Measurements from ENCODE around the gene NFIX.

NFIX gene

GRCh38 chr19:13022111-13022858, 27.0 kb downstream of the NFIX start:
- no peak for DNase-seq (ENCODE audit: low spot score)

- peak; percentile 92 for DNase-seq (ENCODE audit: low spot score)
Measured at GRCh38 chr19:13022859-13023636, 27.8 kb downstream of the NFIX start.

GRCh38 chr19:13023656-13024055, 28.4 kb downstream of the NFIX start:
- peak; percentile 68 for DNase-seq (ENCODE audit: low spot score)

DNA sequence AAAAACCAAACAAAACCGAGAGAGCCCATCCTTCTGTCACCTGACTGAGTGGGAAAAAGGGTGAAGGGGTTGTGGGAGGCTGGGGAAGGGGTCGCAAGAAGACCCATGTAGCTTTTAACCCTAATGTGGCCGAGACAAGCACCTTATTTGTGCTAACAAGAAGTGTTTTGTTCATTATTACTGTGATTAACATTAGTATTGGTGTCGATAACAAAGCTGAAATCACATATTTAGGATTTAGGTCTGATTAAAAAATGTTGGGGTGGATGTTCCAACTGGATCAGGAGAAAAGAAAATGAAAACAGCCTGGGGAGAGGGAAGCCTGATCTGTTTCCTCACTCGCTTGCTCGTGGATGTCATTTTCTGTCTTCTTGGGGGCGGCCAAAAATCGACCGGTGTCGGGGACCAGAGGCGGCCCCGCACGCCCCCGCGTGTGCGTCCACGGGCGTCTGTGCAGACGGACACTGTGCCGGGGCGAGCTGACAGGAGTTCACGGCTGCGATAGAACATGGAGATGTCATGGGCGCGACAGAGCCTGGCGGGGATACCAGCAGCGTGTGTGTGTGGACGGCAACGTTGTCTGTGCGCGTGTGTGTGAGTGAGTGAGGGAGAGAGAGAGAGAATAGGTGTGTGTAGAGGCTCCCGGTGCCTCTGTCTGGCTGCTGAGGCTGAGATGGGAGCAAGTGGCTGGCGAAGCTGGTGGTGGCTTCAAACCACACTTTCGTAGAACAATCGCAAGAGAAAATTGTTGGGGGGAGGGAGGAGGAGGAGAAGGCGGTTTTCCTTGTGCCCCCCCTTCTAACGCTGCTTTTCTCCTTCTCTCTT, 29.1 kb downstream of the NFIX start:
- DNase-seq (ENCODE audit: low spot score), result no peak

DNA sequence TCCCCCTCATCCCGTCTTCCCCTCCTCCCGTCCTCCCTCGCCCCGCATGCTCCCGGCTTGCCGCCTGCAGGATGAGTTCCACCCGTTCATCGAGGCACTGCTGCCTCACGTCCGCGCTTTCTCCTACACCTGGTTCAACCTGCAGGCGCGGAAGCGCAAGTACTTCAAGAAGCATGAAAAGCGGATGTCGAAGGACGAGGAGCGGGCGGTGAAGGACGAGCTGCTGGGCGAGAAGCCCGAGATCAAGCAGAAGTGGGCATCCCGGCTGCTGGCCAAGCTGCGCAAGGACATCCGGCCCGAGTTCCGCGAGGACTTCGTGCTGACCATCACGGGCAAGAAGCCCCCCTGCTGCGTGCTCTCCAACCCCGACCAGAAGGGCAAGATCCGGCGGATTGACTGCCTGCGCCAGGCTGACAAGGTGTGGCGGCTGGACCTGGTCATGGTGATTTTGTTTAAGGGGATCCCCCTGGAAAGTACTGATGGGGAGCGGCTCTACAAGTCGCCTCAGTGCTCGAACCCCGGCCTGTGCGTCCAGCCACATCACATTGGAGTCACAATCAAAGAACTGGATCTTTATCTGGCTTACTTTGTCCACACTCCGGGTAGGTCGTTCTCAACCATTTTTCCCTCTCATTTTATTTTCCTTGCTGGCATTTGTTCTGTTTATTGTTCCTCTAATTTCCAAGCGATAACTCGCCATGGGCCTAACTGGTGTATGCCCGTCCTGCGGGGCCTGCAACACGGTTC, 29.8 kb downstream of the NFIX start:
- no peak for DNase-seq (ENCODE audit: low spot score)

DNA sequence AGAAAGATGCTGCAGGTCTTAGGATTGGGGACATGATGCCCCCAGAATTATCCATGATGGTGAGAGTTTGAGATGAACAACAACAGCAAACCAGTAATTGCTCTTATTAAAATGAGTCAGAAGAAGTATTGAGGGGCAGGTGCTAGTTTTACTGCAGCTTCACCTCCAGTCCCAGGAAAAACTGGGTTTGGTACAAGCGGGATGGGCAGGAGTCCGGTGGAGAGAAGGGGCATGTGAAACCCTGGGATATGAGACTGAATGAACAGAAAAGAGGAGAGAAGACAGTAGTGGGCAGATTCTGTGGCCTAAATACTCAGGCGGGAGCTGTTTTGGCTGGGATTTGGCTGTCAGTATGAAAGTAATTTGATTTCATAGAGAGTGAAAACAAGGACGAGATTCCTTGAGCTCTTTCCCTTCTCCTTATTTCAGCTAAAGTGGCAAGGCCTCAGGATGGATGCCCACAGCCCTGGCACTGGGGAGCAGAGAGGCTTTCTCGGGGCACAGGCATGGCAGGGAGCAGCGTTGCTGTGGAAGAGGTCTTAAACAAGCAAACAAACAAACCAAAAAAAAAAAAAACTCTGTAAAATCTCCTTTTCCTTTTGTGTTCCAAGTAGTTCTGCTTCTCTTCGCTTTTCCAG, 30.7 kb downstream of the NFIX start:
- DNase-seq (ENCODE audit: low spot score), result no peak

DNA sequence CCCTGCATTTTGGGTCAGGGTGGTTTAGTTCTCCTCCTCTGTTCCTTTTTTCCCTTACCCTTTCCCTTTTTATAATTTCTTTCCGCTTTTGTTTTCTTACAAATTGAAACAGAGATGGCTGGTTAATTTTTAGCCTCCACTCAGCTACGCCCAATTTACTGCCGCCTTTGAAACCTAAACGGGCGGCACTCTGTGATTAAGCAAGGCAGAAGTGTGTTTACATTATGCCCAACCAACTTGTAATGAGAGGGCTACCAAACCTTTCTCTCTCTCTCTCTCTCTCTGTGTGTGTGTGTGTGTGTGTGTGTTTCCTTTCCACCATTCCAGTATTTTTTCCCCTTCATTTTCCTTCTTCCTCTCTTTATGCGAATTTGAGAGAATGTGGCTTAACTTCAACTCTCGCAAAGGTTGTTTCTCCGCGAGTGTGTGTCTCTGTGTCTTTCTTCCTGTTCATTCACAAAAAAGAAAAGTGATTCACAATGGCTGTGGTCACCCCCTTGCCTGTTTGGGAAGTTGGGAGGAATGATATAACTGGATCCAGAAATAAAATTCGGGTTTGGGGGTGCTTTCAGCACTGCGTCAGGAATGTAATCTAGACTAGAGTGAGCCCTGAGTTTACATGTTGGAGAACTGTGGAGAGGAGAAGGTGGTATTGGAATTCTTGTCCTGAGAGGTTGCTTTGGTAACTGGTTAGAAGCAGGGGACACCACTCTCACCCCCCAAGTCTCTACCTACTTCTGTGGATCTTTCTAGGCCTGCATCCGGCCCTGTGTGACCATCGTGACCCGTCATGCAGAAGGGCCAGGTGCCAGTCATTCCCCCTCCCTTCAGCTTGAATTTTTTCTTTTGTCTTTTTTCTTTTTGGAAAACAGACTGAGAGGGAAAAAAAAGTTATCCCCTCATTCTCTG, 31.4 kb downstream of the NFIX start:
- no peak for DNase-seq (ENCODE audit: low spot score)

GRCh38 chr19:13027557-13027956, 32.3 kb downstream of the NFIX start:
- DNase-seq (ENCODE audit: low spot score), result no peak

- no peak for DNase-seq (ENCODE audit: low spot score)
Measured at GRCh38 chr19:13028027-13028426, 32.8 kb downstream of the NFIX start.

- no peak for DNase-seq (ENCODE audit: low spot score)
Measured at GRCh38 chr19:13029301-13029880, 34.1 kb downstream of the NFIX start.

GRCh38 chr19:13029893-13030292, 34.6 kb downstream of the NFIX start:
- no peak for DNase-seq (ENCODE audit: low spot score)

DNA sequence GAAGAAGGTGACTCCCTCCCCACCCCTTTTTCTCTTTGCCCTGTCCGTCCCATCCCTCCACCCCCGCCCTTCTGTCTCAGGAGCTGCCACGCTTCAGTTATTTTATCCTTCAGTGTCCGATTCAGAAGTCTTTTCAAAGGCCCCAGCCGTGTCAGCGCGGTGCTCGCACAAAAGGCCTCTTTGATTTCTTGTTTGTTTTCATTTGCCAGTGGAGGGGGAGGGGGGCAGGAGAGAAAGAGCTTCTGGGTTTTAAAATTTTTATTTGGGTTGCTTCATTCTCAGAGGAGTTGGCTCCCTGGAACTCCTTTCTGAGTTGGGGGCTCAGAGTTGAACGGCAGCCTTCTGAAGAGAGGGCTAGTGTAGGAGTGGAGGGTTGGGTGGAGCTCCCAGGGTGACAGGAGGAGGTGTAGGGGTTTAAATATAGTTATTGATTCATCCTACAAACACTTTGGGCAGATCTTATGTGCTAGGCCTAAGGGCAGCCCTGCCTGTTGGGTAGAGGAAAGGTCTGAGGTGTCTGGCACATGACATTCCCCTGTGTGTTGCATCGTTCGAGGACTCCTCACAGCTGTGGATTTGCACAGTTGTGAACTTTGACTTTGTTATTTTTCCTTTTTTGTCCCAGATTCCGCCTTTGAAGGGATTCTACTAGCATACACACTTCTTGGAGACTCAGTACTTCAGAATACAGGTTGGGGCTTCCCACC, 36.8 kb downstream of the NFIX start:
- DNase-seq (ENCODE audit: low spot score), result no peak

- DNase-seq (ENCODE audit: low spot score), result no peak
Measured at GRCh38 chr19:13032837-13033236, 37.6 kb downstream of the NFIX start.

DNA sequence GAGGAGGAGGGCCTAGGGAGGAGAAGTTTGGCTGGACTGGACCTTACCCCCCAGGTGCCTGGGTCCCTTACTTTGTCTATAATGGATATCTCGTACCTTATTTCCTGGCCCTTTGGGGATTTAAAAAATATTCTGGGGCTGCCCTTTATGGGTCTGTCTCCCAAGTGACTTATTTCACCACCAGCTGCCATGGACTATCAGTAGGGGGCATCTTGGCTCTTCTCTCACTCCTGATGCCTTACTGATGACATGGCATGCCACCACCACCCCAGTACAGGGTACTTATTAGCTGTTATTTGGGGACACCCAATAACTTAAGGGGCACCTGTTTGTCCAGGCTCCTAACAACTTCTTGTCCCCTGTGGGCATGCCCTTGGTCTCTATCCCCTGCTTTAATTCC, 38.0 kb downstream of the NFIX start:
- DNase-seq (ENCODE audit: low spot score), result no peak

DNA sequence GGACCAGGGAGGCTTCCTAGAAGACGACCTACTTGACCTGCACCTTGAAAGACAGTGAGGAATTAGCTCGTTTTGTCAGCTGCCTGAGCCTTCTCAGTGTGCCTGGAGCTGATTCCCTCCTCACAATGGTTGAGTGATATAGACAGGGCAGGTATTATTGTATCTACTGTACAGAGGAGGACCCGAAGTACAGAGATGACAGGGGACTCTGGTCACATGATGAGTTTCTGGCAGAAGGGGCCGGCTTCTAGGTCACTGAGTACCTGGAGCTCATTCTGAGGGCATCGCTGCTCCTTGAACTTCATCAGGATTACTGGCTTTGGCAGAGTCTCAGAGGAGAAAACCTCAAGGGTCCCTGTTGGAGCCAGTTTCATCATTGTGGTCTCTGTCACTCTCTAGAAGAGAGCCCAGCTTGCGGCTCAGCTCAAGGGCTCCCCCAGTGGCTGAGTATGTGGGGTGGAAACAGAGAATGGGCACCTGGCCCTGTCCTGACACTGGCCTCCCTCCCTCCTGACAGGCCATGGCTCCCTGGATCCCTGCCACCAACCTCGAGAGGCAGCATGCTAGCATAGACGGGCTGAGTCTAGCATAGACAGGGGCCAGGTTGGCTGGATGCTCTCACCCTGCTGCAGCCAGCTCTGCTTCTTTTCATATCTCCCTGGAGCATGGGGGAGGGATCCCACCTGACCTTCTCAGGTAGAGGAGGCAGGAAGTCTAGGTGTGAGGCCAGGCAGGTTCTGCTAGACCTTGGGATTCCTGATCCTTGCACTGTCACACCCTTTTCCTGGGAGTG, 38.7 kb downstream of the NFIX start:
- peak; percentile 80 for DNase-seq (ENCODE audit: low spot score)

- no peak for DNase-seq (ENCODE audit: low spot score)
Measured at GRCh38 chr19:13034636-13035035, 39.4 kb downstream of the NFIX start.

DNA sequence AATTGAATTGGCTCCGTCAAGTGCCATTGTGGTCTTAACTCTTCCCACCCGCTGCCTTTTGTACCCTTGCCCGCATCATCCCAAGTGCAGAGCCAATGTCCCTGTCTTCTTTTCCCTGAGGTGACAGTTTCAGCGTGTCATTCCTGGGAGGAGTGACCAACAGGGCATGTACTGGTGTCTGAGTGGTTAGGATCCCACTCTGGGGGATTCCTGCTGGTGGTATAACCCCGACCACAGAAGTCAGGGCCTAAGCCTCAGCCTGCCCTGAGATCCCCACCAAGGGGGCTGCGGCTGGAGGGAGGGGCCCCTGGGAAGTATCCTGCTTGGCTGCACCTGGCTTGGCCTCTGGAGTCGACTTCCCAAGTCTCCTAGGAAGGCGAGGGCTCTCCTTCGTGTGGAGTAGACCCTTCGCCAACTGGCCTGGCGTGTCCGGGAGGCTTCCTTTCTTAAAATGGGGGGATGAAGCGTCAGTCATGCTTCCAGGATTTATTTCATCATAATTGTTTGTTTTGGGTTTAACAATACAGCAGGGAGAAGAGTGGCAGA, 40.6 kb downstream of the NFIX start:
- DNase-seq (ENCODE audit: low spot score), result no peak

DNA sequence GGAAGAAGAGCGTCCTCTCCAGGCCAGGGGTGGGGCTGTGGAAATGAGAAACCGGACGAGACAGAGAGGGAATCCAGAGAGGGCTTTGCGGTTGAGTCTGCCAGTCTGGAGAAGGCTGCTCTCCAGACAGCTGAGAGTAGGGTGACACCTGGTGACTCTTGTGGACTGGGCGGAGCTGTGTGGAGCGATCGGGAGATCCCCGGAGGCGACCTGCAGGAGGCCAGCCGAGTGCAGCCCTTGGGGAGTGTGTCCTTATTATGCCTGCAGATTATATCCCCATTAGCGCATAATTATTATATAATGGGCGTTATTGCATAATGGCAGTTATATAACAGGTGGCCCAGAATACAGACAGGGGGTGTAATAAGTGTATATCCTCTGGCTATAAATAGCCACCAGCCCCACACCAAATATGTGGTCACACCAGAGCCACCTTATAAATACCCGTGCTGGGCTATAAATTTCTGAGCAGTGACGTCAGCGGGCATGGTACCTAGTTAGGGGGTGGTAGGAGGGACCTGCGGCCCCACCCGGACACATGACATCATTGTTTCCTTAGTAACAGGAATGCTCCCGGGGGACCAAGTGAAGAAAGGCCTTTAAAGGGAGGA, 41.2 kb downstream of the NFIX start:
- peak; percentile 75 for DNase-seq (ENCODE audit: low spot score)
